Keratinocyte (primary cell): ENCODE measurements around the gene MDH1. TPM values are rescaled to one million over a fixed set of nuclear protein-coding genes. Genes with fewer than 3 reads are reported as not detected.

Experiments
- DNase-seq: peaks from one replicate; pipeline ENCODE4 v3.0.0-alpha.2; 2011; ENCODE audit warnings: low read depth, missing footprints, low spot score
- FAIRE-seq: peaks from 2 replicates; lab custom pipeline; 2011; peaks lifted over from hg19 to GRCh38; lab: Jason Lieb, UNC
- H2AFZ ChIP-seq: 2 replicates; pipeline ENCODE4 v1.6.0; 2012; ENCODE audit warnings: low read length, control low read depth, inconsistent platforms; ENCODE audit not compliant: control insufficient read depth
- H3K27ac ChIP-seq: 2 replicates; pipeline ENCODE4 v1.5.1; 2011; ENCODE audit warnings: low read length; ENCODE audit not compliant: control insufficient read depth, insufficient read depth
- H3K27me3 ChIP-seq: 3 replicates; pipeline ENCODE4 v1.6.0; 2011; ENCODE audit warnings: low read length; ENCODE audit not compliant: control insufficient read depth, insufficient read depth; ENCODE audit errors: extremely low read depth
- H3K36me3 ChIP-seq, 2 experiments: 2 replicates in 1 of 2; 3 replicates in 1 of 2; pipeline ENCODE4 v1.5.1; 2011; ENCODE audit warnings: low read length in 2 of 2, mild to moderate bottlenecking in 1 of 2; ENCODE audit not compliant: control insufficient read depth in 2 of 2, insufficient read depth in 2 of 2; ENCODE audit errors: extremely low read depth in 1 of 2
- H3K4me1 ChIP-seq: 3 replicates; pipeline ENCODE4 v1.5.1; 2011; ENCODE audit warnings: low read length; ENCODE audit not compliant: control insufficient read depth, insufficient read depth; ENCODE audit errors: extremely low read depth
- H3K4me2 ChIP-seq: 3 replicates; pipeline ENCODE4 v1.6.0; 2011; ENCODE audit warnings: low read depth, low read length; ENCODE audit not compliant: control insufficient read depth, insufficient read depth; ENCODE audit errors: extremely low read depth
- H3K4me3 ChIP-seq, 3 experiments: fragments of 200-600 bp in 1 of 3; sonication (generic) in 1 of 3; 2 replicates in 2 of 3; 3 replicates in 1 of 3; pipeline ENCODE4 v1.5.1; 2011 to 2016; ENCODE audit warnings: low read length in 3 of 3, mild to moderate bottlenecking in 3 of 3, control low read depth in 2 of 3, inconsistent platforms in 1 of 3, low read depth in 1 of 3, mixed read lengths in 1 of 3, mixed run types in 1 of 3, moderate library complexity in 1 of 3; ENCODE audit not compliant: control insufficient read depth in 2 of 3, insufficient read depth in 2 of 3; ENCODE audit errors: extremely low read depth in 1 of 3
- H3K79me2 ChIP-seq: 2 replicates; pipeline ENCODE4 v1.6.0; 2012; ENCODE audit warnings: low read length; ENCODE audit not compliant: control insufficient read depth, insufficient read depth
- H3K9ac ChIP-seq: 3 replicates; pipeline ENCODE4 v1.6.0; 2011; ENCODE audit warnings: low read length; ENCODE audit not compliant: control insufficient read depth, insufficient read depth; ENCODE audit errors: extremely low read depth
- H3K9me1 ChIP-seq: 3 replicates; pipeline ENCODE4 v1.6.0; 2011; ENCODE audit warnings: low read length; ENCODE audit not compliant: control insufficient read depth, insufficient read depth; ENCODE audit errors: extremely low read depth
- H3K9me3 ChIP-seq: 2 replicates; pipeline ENCODE4 v1.5.1; 2012; ENCODE audit warnings: low read depth, low read length; ENCODE audit not compliant: control insufficient read depth
- H4K20me1 ChIP-seq: 3 replicates; pipeline ENCODE4 v1.6.0; 2011; ENCODE audit warnings: low read length; ENCODE audit not compliant: control insufficient read depth, insufficient read depth; ENCODE audit errors: extremely low read depth
- EZH2 ChIP-seq: IDR thresholded peaks from one replicate; pipeline ENCODE4 v1.6.1; 2012; ENCODE audit warnings: inconsistent platforms, mild to moderate bottlenecking, low read length, moderate library complexity
- dilution Hi-C: fragments of 300-500 bp; cut with MboI; formaldehyde crosslinking; loops from one replicate; pipeline ENCODE4 v1.7.0; 2020; ENCODE audit warnings: low sequenced_read_pairs; ENCODE audit not compliant: extremely low pct_ligation_motif_present
- polyA plus RNA-seq, 5 experiments: library from polyadenylated mRNA; depleted of rRNA in 3 of 5; stranded (reverse) in 3 of 5; stranded (forward) in 1 of 5; unstranded in 1 of 5; fragments of >200 nt; gene quantifications; 1 replicate in 1 of 5; 2 replicates in 3 of 5; 3 replicates in 1 of 5; pipeline versions ENCODE4 v1.2.1 to v1.2.3, GENCODE V29; 2011 to 2012; ENCODE audit warnings: missing spikeins in 2 of 5, low read depth in 1 of 5, low replicate concordance in 1 of 5
- TF ChIP-seq, protein P1 (sequence below), 3 experiments: IDR thresholded peaks in 1 of 3; conservative IDR thresholded peaks in 1 of 3; optimal IDR thresholded peaks in 1 of 3; 2 replicates in 2 of 3; 3 replicates in 1 of 3; pipeline versions ENCODE3 to v1.5.1; 2011; ENCODE audit warnings: low read length in 3 of 3, mild to moderate bottlenecking in 3 of 3, moderate library complexity in 2 of 3, control low read depth in 1 of 3, inconsistent platforms in 1 of 3; ENCODE audit not compliant: insufficient read depth in 2 of 3; ENCODE audit errors: extremely low read depth in 1 of 3

MDH1 gene
- polyA plus RNA-seq, 1 donor (not counting 4 experiments of a cell fraction or from before 2014, with no cell fraction given), result 320 TPM

DNA sequence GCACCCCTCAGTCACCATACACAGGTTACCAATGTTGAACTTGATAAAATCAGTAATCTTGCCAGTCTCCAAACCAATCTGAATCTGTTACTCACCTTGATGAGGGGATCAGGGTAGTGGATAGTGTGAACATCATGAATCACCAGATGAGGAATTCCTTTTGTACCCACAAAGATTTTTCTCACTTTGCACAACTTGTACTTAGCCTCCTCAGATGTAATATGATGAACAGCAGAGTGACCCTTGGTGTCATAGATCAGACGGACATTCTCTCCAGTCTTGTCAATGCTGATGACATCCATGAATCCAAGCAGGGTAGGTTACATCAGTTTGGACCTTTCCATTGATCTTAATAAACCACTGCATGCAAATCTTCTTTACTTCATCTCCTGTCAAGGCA lies 54.7 kb downstream of the MDH1 start:
- dilution Hi-C loops, result no loop called here
- H3K4me1 ChIP-seq, result peaks cover 4% of the 10 kb centered on the region
- FAIRE-seq (peak; percentile 63), DNase-seq (no peak)
- no peaks in the 10 kb centered on the region for H3K27me3 ChIP-seq
- TF ChIP-seq, protein P1, sequence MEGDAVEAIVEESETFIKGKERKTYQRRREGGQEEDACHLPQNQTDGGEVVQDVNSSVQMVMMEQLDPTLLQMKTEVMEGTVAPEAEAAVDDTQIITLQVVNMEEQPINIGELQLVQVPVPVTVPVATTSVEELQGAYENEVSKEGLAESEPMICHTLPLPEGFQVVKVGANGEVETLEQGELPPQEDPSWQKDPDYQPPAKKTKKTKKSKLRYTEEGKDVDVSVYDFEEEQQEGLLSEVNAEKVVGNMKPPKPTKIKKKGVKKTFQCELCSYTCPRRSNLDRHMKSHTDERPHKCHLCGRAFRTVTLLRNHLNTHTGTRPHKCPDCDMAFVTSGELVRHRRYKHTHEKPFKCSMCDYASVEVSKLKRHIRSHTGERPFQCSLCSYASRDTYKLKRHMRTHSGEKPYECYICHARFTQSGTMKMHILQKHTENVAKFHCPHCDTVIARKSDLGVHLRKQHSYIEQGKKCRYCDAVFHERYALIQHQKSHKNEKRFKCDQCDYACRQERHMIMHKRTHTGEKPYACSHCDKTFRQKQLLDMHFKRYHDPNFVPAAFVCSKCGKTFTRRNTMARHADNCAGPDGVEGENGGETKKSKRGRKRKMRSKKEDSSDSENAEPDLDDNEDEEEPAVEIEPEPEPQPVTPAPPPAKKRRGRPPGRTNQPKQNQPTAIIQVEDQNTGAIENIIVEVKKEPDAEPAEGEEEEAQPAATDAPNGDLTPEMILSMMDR (optimal IDR thresholded peaks at IDR 0.05 in 1 of 3, IDR thresholded peaks at IDR 0.05 in 1 of 3, conservative IDR thresholded peaks at IDR 0.05 in 1 of 3; ENCODE audit: extremely low read depth in 1 of 3, insufficient read depth in 2 of 3, low read length in 3 of 3), result no peak
- no peak for TF ChIP-seq EZH2
- H3K4me2 ChIP-seq, result no peak overlapping the region
- H3K9ac ChIP-seq, result no peak overlapping the region
- H3K9me1 ChIP-seq, result no peaks in the 10 kb centered on the region
- no peaks in the 10 kb centered on the region for H3K36me3 ChIP-seq
- no peak overlapping the region for H3K4me3 ChIP-seq
- H3K27ac ChIP-seq, result no peak overlapping the region
- no peaks in the 10 kb centered on the region for H3K79me2 ChIP-seq
- no peak overlapping the region for H2AFZ ChIP-seq
- H4K20me1 ChIP-seq, result no peaks in the 10 kb centered on the region
- H3K9me3 ChIP-seq, result no peaks in the 10 kb centered on the region

DNA sequence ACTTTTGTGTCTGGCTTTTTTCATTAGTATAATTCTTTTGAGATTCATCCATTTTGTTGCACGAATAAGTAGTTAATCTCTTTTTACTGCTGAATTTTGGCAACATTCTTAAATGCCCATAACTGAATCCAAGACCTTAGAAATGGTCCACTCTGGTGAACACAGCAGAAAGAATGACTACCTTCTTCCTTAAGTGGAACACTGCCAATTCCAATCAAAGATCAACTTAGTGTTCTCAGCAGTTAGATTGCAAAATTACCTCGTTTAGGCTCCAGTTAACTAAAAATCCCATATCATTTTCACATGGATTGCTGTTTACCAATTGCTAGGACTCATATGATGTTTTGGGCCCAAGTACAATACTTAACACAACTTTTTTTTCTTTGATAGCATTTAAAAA lies 59.9 kb downstream of the MDH1 start:
- dilution Hi-C loops, result no loop called here

More for the DNA sequence above, 59.9 kb downstream of the MDH1 start:
- Histone ChIP-seq H3K27me3 (no peaks in the 10 kb centered on the region), H3K4me3 (no peak overlapping the region), H3K79me2 (no peaks in the 10 kb centered on the region), H3K9ac (no peak overlapping the region), H2AFZ (no peak overlapping the region), H3K4me2 (no peak overlapping the region), H3K4me1 (no peaks in the 10 kb centered on the region), H3K36me3 (no peaks in the 10 kb centered on the region), H3K9me1 (no peaks in the 10 kb centered on the region), H3K9me3 (no peaks in the 10 kb centered on the region), H4K20me1 (no peaks in the 10 kb centered on the region), H3K27ac (no peak overlapping the region)
- DNase-seq (no peak), FAIRE-seq (no peak)
- TF ChIP-seq EZH2, result no peak
- TF ChIP-seq, protein P1 (optimal IDR thresholded peaks at IDR 0.05 in 1 of 3, IDR thresholded peaks at IDR 0.05 in 1 of 3, conservative IDR thresholded peaks at IDR 0.05 in 1 of 3; ENCODE audit: extremely low read depth in 1 of 3, insufficient read depth in 2 of 3, low read length in 3 of 3), result no peak
